Right ventricle myocardium superior (tissue), 1 donor: ENCODE measurements around the gene KCNAB1. TPM values are rescaled to one million over a fixed set of nuclear protein-coding genes. Genes with fewer than 3 reads are reported as not detected.

Experiments used
- ATAC-seq: fragments of 200-7000 bp; cut with Tn5 transposase; one replicate; pipeline ENCODE4 v1.9.1; 2020; ENCODE audit warnings: mild to moderate bottlenecking; ENCODE audit not compliant: poor library complexity
- DNase-seq: peaks from one replicate; pipeline ENCODE4 v3.0.0-alpha.2; 2020
- intact Hi-C: fragments of 100-400 bp; cut with DNase I; formaldehyde crosslinking; loops from one replicate; pipeline ENCODE4 v1.11.2; 2022
- total RNA-seq: library from RNA; stranded (reverse); fragmentation: NEBNext Ultra II Directional; extraction: Animal tissue kit (Norgen Biotek cat#: 25700); gene quantifications from one replicate; pipeline ENCODE4 v1.2.1, GENCODE V29; 2021
- donor health status: DM: no; HTN: yes; CAD: no; lungs with severe emphysema.

KCNAB1 gene
- total RNA-seq, 1 donor from 2014 or later, result 3.0 TPM

GRCh38 chr3:156445117-156446090, 325.0 kb downstream of the KCNAB1 start:
- intact Hi-C loops, result no loop called here

GRCh38 chr3:156448300-156448699, 327.9 kb downstream of the KCNAB1 start:
- DNase-seq, result no peak
- ATAC-seq, result no peak
- intact Hi-C loops, result no loop called here

More at GRCh38 chr3:156445117-156446090, 325.0 kb downstream of the KCNAB1 start:
- no peak for DNase-seq
- no peak for ATAC-seq

- DNase-seq (no peak), ATAC-seq (peak; percentile 76)
- intact Hi-C loops, result no loop called here
These were observed 329.6 kb downstream of the KCNAB1 start for GRCh38 chr3:156449710-156450574.

GRCh38 chr3:156455839-156456238, 335.5 kb downstream of the KCNAB1 start:
- DNase-seq (no peak), ATAC-seq (no peak)
- intact Hi-C loops, result no loop called here

- ATAC-seq, result no peak
These were observed 336.4 kb downstream of the KCNAB1 start for GRCh38 chr3:156456771-156457224.

GRCh38 chr3:156459434-156459833, 339.1 kb downstream of the KCNAB1 start:
- peak; percentile 97 for ATAC-seq
- peak; percentile 63 for DNase-seq
- intact Hi-C loops, result no loop called here

More at GRCh38 chr3:156456771-156457224, 336.4 kb downstream of the KCNAB1 start:
- DNase-seq, result no peak
- intact Hi-C loops, result no loop called here

- ATAC-seq, result peak; percentile 16
- intact Hi-C loops, result no loop called here
- no peak for DNase-seq
These were observed 339.8 kb downstream of the KCNAB1 start for GRCh38 chr3:156460206-156460611.

- intact Hi-C loops, result no loop called here
- ATAC-seq (no peak), DNase-seq (no peak)
These were observed 341.5 kb downstream of the KCNAB1 start for GRCh38 chr3:156461889-156462288.

GRCh38 chr3:156463123-156463522, 342.7 kb downstream of the KCNAB1 start:
- no peak for ATAC-seq
- intact Hi-C loops, result no loop called here
- DNase-seq, result no peak

GRCh38 chr3:156465194-156465593, 344.8 kb downstream of the KCNAB1 start:
- ATAC-seq, result peak; percentile 45
- DNase-seq, result no peak
- intact Hi-C loops, result no loop called here

GRCh38 chr3:156469456-156469855, 349.1 kb downstream of the KCNAB1 start:
- intact Hi-C loops, result no loop called here
- DNase-seq (no peak), ATAC-seq (no peak)

GRCh38 chr3:156471431-156471830, 351.1 kb downstream of the KCNAB1 start:
- no peak for ATAC-seq
- intact Hi-C loops, result no loop called here
- DNase-seq, result no peak

GRCh38 chr3:156472150-156472549, 351.8 kb downstream of the KCNAB1 start:
- intact Hi-C loops, result no loop called here
- ATAC-seq (no peak), DNase-seq (no peak)

GRCh38 chr3:156472684-156473083, 352.3 kb downstream of the KCNAB1 start:
- intact Hi-C loops, result no loop called here
- ATAC-seq, result no peak
- DNase-seq, result no peak

- intact Hi-C loops, result no loop called here
- ATAC-seq (no peak), DNase-seq (no peak)
These were observed 353.0 kb downstream of the KCNAB1 start for GRCh38 chr3:156473341-156473740.

GRCh38 chr3:156474560-156475389, 354.4 kb downstream of the KCNAB1 start:
- intact Hi-C loops, result no loop called here
- no peak for DNase-seq
- ATAC-seq, result peak; percentile 53

GRCh38 chr3:156477323-156477722, 356.9 kb downstream of the KCNAB1 start:
- intact Hi-C loops, result no loop called here
- ATAC-seq, result no peak
- no peak for DNase-seq

GRCh38 chr3:156478891-156479290, 358.5 kb downstream of the KCNAB1 start:
- no peak for DNase-seq
- intact Hi-C loops, result no loop called here
- no peak for ATAC-seq
